Aorta (tissue), 5 donors: ENCODE results near the gene PNPO. TPM values are rescaled to one million over a fixed set of nuclear protein-coding genes. Genes with fewer than 3 reads are reported as not detected.

Experiments used
- ATAC-seq: fragments of 200-7000 bp; cut with Tn5 transposase; one replicate; pipeline ENCODE4 v1.9.1; 2022; ENCODE audit warnings: moderate library complexity; ENCODE audit not compliant: low FRiP score
- DNase-seq, 2 donors: peaks; one replicate each; pipeline ENCODE4 v3.0.0-alpha.2; 2020
- H3K27ac ChIP-seq, 2 donors: one replicate each; pipeline ENCODE4 v1.5.1; 2013; ENCODE audit warnings: low read length in 2 of 2, mild to moderate bottlenecking in 2 of 2, moderate library complexity in 2 of 2, control low read depth in 1 of 2, inconsistent platforms in 1 of 2, low read depth in 1 of 2
- H3K27me3 ChIP-seq, 2 donors: one replicate each; pipeline ENCODE4 v1.6.1; 2013; ENCODE audit warnings: control low read depth in 1 of 2, low read length in 1 of 2, mild to moderate bottlenecking in 1 of 2, moderate library complexity in 1 of 2; ENCODE audit not compliant: insufficient read depth in 2 of 2, control insufficient read depth in 1 of 2
- H3K36me3 ChIP-seq, 2 donors: one replicate each; pipeline ENCODE4 v1.6.1; 2013; ENCODE audit warnings: control low read depth in 1 of 2, low read length in 1 of 2, mild to moderate bottlenecking in 1 of 2; ENCODE audit not compliant: insufficient read depth in 2 of 2, control insufficient read depth in 1 of 2
- H3K4me1 ChIP-seq, 2 donors: one replicate each; pipeline ENCODE4 v1.6.1; 2013; ENCODE audit warnings: low read length in 2 of 2, control low read depth in 1 of 2, mild to moderate bottlenecking in 1 of 2, moderate library complexity in 1 of 2; ENCODE audit not compliant: insufficient read depth in 2 of 2, control insufficient read depth in 1 of 2
- H3K4me3 ChIP-seq, 2 donors: one replicate each; pipeline ENCODE4 v1.5.1; 2013; ENCODE audit warnings: low read length in 2 of 2, control low read depth in 1 of 2, mild to moderate bottlenecking in 1 of 2
- H3K9me3 ChIP-seq: one replicate; pipeline ENCODE4 v1.6.1; 2013; ENCODE audit warnings: mild to moderate bottlenecking, low read length; ENCODE audit not compliant: control insufficient read depth
- WGBS, 2 donors: extraction: QIAGEN DNeasy Blood & Tissue Kit; methylation state at CpG; one replicate each; pipeline ENCODE4 v1.1.7; 2013; 5-methylcytosine and 5-hydroxymethylcytosine counted together
- intact Hi-C, 2 donors: fragments of 100-400 bp; cut with DNase I; formaldehyde crosslinking; loops; one replicate each; pipeline versions ENCODE4 v1.14.2 to v1.15.0; 2022
- long read RNA-seq, 2 donors: library from polyadenylated mRNA; unstranded; transcript quantifications; one replicate each; pipeline ENCODE4 v2.0.0, GENCODE V29; 2020 to 2021
- polyA plus RNA-seq, 2 donors: library from polyadenylated mRNA; stranded (reverse); fragments of 200-250 nt; gene quantifications; one replicate each; pipeline ENCODE4 v1.2.3, GENCODE V29; 2013
- total RNA-seq, 2 donors: library from RNA; stranded (reverse); fragmentation: NEBNext Ultra II Directional; extraction: Animal tissue kit (Norgen Biotek cat#: 25700); gene quantifications; one replicate each; pipeline ENCODE4 v1.2.1, GENCODE V29; 2021
- donor health status: healthy with polysubstance abuse.
- donor health status: Bipolar disorder and iron deficiency.
- donor health status: DM: no; HTN: no; CAD: no.
- donor health status: DM: no; HTN: no; CAD: no.
- donor health status: DM: yes; HTN: yes; CAD: no.

Gene PNPO
- total RNA-seq: 10 to 100 TPM; 14.3 to 19.5 TPM
- polyA plus RNA-seq: 1 to 10 TPM; 4.9 to 6.9 TPM
- long read RNA-seq, donor 1, transcript PNPO-217 (7 exons, 3,465 nt): major isoform, 18 of 25 reads
- long read RNA-seq, donor 1, partial matches to known transcripts: 0 of 25 reads
- long read RNA-seq, donor 1, other reads (novel, unspliced or antisense): 0 of 25 reads
- long read RNA-seq, donor 2, transcript PNPO-217 (7 exons, 3,465 nt): major isoform, 11 of 12 reads
- long read RNA-seq, donor 2, partial matches to known transcripts: 1 of 12 reads
- long read RNA-seq, donor 2, other reads (novel, unspliced or antisense): 0 of 12 reads

- DNase-seq (peak; percentile 96), ATAC-seq (peak; percentile 95)
- Histone ChIP-seq H3K9me3 (no peaks in the 10 kb centered on the region), H3K36me3 (no peaks in the 10 kb centered on the region), H3K4me1 (no peaks in the 10 kb centered on the region), H3K4me3 (peak within 1 kb of the TSS; percentile 71 to 82), H3K27me3 (no peaks in the 10 kb centered on the region), H3K27ac (peak within 1 kb of the TSS; percentile 5 to 7)
- 0 to 1% methylated on average over 49 to 50 of the region's 50 CpGs for WGBS, 2 donors
- intact Hi-C loops: loop anchor here (1.0 to 5.0 kb wide), 3 partner anchors 36 to 45 kb away; partner anchors contain the start of gene SP2 (in 2 of the 2)
Observed at GRCh38 chr17:47941246-47942095, at the start of gene PNPO. TSS of gene PNPO (plus strand) at chr17:47941571. CDS start at chr17:47941676, 105 bp downstream.

GRCh38 chr17:47894498-47895346 lies 46.6 kb upstream of the PNPO start:
- H3K9me3 ChIP-seq: no peaks in the 10 kb centered on the region
- H3K27ac ChIP-seq: peak overlapping the region in 1 of 2 donors; percentile 95
- H3K4me3 ChIP-seq: peak overlapping the region; percentile 66 to 92
- no peak for DNase-seq
- no peaks in the 10 kb centered on the region for H3K36me3 ChIP-seq
- 35 to 36% methylated on average over 11 of the region's 11 CpGs for WGBS, 2 donors
- H3K4me1 ChIP-seq: peaks cover 0 to 4% of the 10 kb centered on the region in 2 donors
- no peak for ATAC-seq
- no peaks in the 10 kb centered on the region for H3K27me3 ChIP-seq
- intact Hi-C loops: loop anchor here (2.0 to 5.0 kb wide), 3 partner anchors 48 to 128 kb away; partner anchors contain the start of genes CDK5RAP3 (in 1 of the 2) and PNPO (in 1 of the 2)

DNA sequence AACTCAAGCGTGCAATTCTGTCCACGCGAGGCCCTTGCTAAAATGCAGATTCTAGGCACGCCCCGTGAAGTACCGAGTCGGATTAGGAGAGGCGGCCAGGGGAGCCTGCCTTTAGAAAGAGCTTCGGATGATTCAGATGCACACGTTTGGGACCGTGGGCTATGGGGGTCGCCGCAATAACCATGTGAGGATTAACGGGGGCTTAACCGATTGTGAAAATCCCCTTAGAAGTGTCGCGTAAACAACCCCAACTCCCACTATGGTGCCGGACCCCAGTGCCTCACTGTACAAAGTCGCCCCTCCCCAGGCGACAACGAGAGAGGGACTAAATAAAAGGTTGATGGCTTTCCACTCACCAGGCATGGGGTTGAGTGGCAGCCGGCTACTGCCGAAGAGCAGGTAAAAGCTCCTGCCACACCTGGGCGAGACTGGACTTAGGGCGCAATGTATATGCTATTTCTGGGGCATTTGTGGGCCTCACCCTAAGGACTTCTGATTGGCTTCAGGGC lies 46.0 kb upstream of the PNPO start:
- H3K36me3 ChIP-seq: no peaks in the 10 kb centered on the region
- no peaks in the 10 kb centered on the region for H3K9me3 ChIP-seq
- no peaks in the 10 kb centered on the region for H3K27me3 ChIP-seq
- 0% methylated on average over 25 of the region's 25 CpGs for WGBS, 2 donors
- intact Hi-C loops: loop anchor here in 1 of 2 donors (2.0 to 5.0 kb wide), 2 partner anchors 47 to 75 kb away; partner anchors contain the start of genes CDK5RAP3 and PNPO
- DNase-seq (no peak), ATAC-seq (peak; percentile 4)
- H3K27ac ChIP-seq: peak overlapping the region in 1 of 2 donors; percentile 95
- peak overlapping the region; percentile 66 to 92 for H3K4me3 ChIP-seq
- H3K4me1 ChIP-seq: peaks cover 0 to 4% of the 10 kb centered on the region in 2 donors

DNA sequence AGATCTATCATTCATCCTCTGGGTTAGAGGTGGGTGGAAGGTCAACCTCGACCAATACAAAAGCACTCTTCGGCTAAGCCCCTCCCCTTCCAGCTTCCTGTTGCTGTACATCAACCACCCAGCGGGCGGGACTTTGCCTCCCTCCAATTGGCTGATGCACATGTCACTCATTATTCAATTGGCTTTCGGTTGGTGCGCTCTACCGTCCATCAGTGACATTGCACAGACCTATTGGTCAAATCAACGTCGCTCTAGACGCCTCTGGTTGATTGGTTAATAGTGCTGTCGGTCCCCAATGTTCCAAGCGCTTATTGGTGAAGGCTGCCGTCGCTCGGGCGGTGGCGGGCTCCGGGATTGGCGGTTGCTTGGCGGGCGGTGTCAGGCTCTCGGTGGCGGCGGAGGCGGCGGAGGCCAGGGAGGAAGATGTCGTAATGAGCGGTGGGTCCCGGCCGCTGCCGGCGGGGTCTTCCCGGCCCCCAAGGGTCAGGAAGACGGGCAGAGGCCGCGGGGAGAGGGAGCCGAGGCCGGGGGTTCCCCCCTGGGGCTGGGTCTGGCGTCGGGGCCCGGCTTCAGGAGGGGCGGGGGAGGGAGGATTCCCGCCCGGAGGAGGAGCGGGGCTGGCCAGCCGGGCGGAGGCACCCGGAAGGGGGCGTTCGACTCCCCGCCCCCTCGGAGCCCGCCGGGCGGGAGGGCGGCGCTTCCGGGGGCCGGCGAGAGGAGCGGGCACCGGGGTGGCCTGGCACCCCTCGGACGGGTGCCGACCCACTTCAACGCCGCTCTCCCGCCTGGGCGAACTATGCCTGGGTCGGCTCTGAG lies 45.3 kb upstream of the PNPO start, which contains the start of gene SP2:
SP2 (plus strand) TSS at position 381 of the 816 bp plus-strand sequence; CDS start at position 432, 51 bp downstream.
- ATAC-seq: peak; percentile 97
- 1% methylated on average over 52 to 70 of the region's 70 CpGs for WGBS, 2 donors
- H3K4me1 ChIP-seq: peaks cover 0 to 4% of the 10 kb centered on the region in 2 donors

GRCh38 chr17:47896672-47897490 lies 44.5 kb upstream of the PNPO start:
- Histone ChIP-seq H3K4me1 (peaks cover 0 to 4% of the 10 kb centered on the region in 2 donors), H3K36me3 (no peaks in the 10 kb centered on the region), H3K4me3 (peak overlapping the region; percentile 83 to 97), H3K27ac (peak overlapping the region; percentile 74 to 95), H3K9me3 (no peaks in the 10 kb centered on the region), H3K27me3 (no peaks in the 10 kb centered on the region)
- no peak for ATAC-seq
- WGBS, 2 donors: 0 to 1% methylated on average over 22 of the region's 22 CpGs
- DNase-seq: no peak
- intact Hi-C loops: loop anchor here (1.0 to 5.0 kb wide), 3 partner anchors 44 to 73 kb away; partner anchors contain the start of gene PNPO (in 2 of the 2)

More for the DNA sequence above, 45.3 kb upstream of the PNPO start, which contains the start of gene SP2:
- Histone ChIP-seq H3K9me3 (no peaks in the 10 kb centered on the region), H3K27me3 (no peaks in the 10 kb centered on the region), H3K4me3 (peak within 1 kb of the TSS; percentile 92 to 97), H3K36me3 (no peaks in the 10 kb centered on the region), H3K27ac (peak within 1 kb of the TSS; percentile 95 to 96)
- DNase-seq: peak; percentile 99
- intact Hi-C loops: loop anchor here (1.0 to 5.0 kb wide), 4 partner anchors 45 to 75 kb away; partner anchors contain the start of genes PNPO (in 2 of the 2) and CDK5RAP3 (in 1 of the 2)

GRCh38 chr17:47897561-47897960 lies 43.8 kb upstream of the PNPO start:
- no peak for DNase-seq
- peak overlapping the region; percentile 60 to 95 for H3K27ac ChIP-seq
- H3K4me1 ChIP-seq: peaks cover 0 to 4% of the 10 kb centered on the region in 2 donors
- intact Hi-C loops: loop anchor here (2.0 to 5.0 kb wide), 2 partner anchors 43 to 45 kb away; partner anchors contain the start of gene PNPO (in 2 of the 2)
- no peak for ATAC-seq
- WGBS, 2 donors: 62 to 64% methylated on average over 5 of the region's 5 CpGs
- no peaks in the 10 kb centered on the region for H3K9me3 ChIP-seq
- no peaks in the 10 kb centered on the region for H3K27me3 ChIP-seq
- no peak overlapping the region for H3K4me3 ChIP-seq
- no peaks in the 10 kb centered on the region for H3K36me3 ChIP-seq
